Measurements from ENCODE around the gene ITIH5.
"Not testable (repeated sequence)": the region's sequence is repeated elsewhere in the genome, so short reads cannot be mapped to it uniquely, and the experiment has no call there.

Gene ITIH5

GRCh38 chr10:7666253-7667023 is at the start of gene ITIH5:
ITIH5 (minus strand) TSS chr10:7666966; CDS start chr10:7666892, 74 bp downstream.
- no peak for TF ChIP-seq CTCF (IDR thresholded peaks at IDR 0.05; ENCODE audit: insufficient read depth, low read depth, low read length, missing control alignments)
- no peak for DNase-seq (ENCODE audit: low read depth)
- H3K4me3 ChIP-seq (ENCODE audit: low read length) = peak within 1 kb of the TSS; percentile 32

GRCh38 chr10:7715515-7715914 is 48.7 kb upstream of the ITIH5 start:
- TF ChIP-seq CTCF (IDR thresholded peaks at IDR 0.05; ENCODE audit: insufficient read depth, low read depth, low read length, missing control alignments) = no peak
- DNase-seq (ENCODE audit: low read depth) = no peak
- no peak overlapping the region for H3K4me3 ChIP-seq (ENCODE audit: low read length)

GRCh38 chr10:7711075-7711474 is 44.3 kb upstream of the ITIH5 start:
- not testable (repeated sequence) for DNase-seq (ENCODE audit: low read depth); H3K4me3 ChIP-seq (ENCODE audit: low read length)

GRCh38 chr10:7710446-7710845 is 43.7 kb upstream of the ITIH5 start:
- no peak for TF ChIP-seq CTCF (IDR thresholded peaks at IDR 0.05; ENCODE audit: insufficient read depth, low read depth, low read length, missing control alignments)
- no peak overlapping the region for H3K4me3 ChIP-seq (ENCODE audit: low read length)
- DNase-seq (ENCODE audit: low read depth) = no peak

- DNase-seq (ENCODE audit: low read depth) = no peak
- no peak overlapping the region for H3K4me3 ChIP-seq (ENCODE audit: low read length)
- no peak for TF ChIP-seq CTCF (IDR thresholded peaks at IDR 0.05; ENCODE audit: insufficient read depth, low read depth, low read length, missing control alignments)
Observed at GRCh38 chr10:7708832-7709231, 42.1 kb upstream of the ITIH5 start.

- H3K4me3 ChIP-seq (ENCODE audit: low read length) = no peak overlapping the region
- DNase-seq (ENCODE audit: low read depth) = no peak
- TF ChIP-seq CTCF (IDR thresholded peaks at IDR 0.05; ENCODE audit: insufficient read depth, low read depth, low read length, missing control alignments) = no peak
Observed at GRCh38 chr10:7707858-7708622, 41.3 kb upstream of the ITIH5 start.

- no peak for TF ChIP-seq CTCF (IDR thresholded peaks at IDR 0.05; ENCODE audit: insufficient read depth, low read depth, low read length, missing control alignments)
- no peak for DNase-seq (ENCODE audit: low read depth)
- no peak overlapping the region for H3K4me3 ChIP-seq (ENCODE audit: low read length)
Observed at GRCh38 chr10:7707102-7707501, 40.3 kb upstream of the ITIH5 start.

Measured in epithelial cell of esophagus (primary cell).